ENCODE data around the gene MYL7.

- TF ChIP-seq CTCF (IDR thresholded peaks at IDR 0.05) (no peak), POLR2A (IDR thresholded peaks at IDR 0.05) (no peak)
These were observed 4.4 kb upstream of the MYL7 start for GRCh38 chr7:44145479-44145968.

All from thyroid gland (tissue), 4 donors.